Lower leg skin (tissue), 3 donors: ENCODE data around the gene BCL2.
"Not testable (repeated sequence)": the region's sequence is repeated elsewhere in the genome, so short reads cannot be mapped to it uniquely, and the experiment has no call there.

ENCODE experiments used
- POLR2A ChIP-seq, 2 donors: fragments of 450-650 bp; IDR thresholded peaks; one replicate each; pipeline ENCODE4 v1.6.1; 2016 to 2017; ENCODE audit warnings: antibody characterized with exemption in 2 of 2, mild to moderate bottlenecking in 1 of 2, moderate library complexity in 1 of 2
- TF ChIP-seq, protein P1 (sequence below), 3 donors: fragments of 450-650 bp; IDR thresholded peaks; one replicate each; pipeline ENCODE4 v1.5.1; 2016; ENCODE audit warnings: antibody characterized with exemption in 3 of 3, mild to moderate bottlenecking in 3 of 3, moderate library complexity in 2 of 3

DNA sequence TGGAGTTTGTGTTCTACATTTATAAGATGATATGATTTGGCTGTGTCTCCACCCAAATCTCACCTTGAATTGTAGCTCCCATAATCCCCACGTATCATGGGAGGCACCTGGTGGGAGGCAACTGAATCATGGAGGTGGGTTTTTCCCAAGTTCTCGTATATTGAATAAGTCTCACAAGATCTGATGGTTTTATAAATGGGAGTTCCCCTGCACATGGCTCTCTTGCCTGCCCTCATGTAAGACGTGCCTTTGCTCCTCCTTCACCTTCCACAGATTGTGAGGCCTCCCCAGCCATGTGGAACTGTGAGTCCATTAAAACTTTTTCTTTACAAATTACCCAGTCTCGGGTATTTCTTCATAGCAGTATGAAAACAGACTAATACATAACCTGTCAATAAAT, 83.6 kb downstream of the BCL2 start:
- TF ChIP-seq, protein P1, sequence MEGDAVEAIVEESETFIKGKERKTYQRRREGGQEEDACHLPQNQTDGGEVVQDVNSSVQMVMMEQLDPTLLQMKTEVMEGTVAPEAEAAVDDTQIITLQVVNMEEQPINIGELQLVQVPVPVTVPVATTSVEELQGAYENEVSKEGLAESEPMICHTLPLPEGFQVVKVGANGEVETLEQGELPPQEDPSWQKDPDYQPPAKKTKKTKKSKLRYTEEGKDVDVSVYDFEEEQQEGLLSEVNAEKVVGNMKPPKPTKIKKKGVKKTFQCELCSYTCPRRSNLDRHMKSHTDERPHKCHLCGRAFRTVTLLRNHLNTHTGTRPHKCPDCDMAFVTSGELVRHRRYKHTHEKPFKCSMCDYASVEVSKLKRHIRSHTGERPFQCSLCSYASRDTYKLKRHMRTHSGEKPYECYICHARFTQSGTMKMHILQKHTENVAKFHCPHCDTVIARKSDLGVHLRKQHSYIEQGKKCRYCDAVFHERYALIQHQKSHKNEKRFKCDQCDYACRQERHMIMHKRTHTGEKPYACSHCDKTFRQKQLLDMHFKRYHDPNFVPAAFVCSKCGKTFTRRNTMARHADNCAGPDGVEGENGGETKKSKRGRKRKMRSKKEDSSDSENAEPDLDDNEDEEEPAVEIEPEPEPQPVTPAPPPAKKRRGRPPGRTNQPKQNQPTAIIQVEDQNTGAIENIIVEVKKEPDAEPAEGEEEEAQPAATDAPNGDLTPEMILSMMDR (IDR thresholded peaks at IDR 0.05): not testable (repeated sequence)
- TF ChIP-seq POLR2A (IDR thresholded peaks at IDR 0.05): not testable (repeated sequence)
